Measurements from ENCODE around the gene RIT1. TPM values are rescaled to one million over a fixed set of nuclear protein-coding genes. Genes with fewer than 3 reads are reported as not detected.

RIT1 gene
- total RNA-seq, 1 experiment from 2014 or later: 27.2 TPM

- TF ChIP-seq ZNF281 (CRISPR knock-in tag; IDR thresholded peaks at IDR 0.05): no peak
- no peak for TF ChIP-seq MLX (CRISPR knock-in tag; IDR thresholded peaks at IDR 0.05)
- peak; percentile 72; the same call in 1 of the 2 replicates for TF ChIP-seq ARID4B (CRISPR knock-in tag; IDR thresholded peaks at IDR 0.05; ENCODE audit: borderline replicate concordance)
- TF ChIP-seq ELF4 (CRISPR knock-in tag; IDR thresholded peaks at IDR 0.05; ENCODE audit: low read depth): no peak
- no peak for TF ChIP-seq ZNF671 (CRISPR knock-in tag; IDR thresholded peaks at IDR 0.05)
- no peak for TF ChIP-seq PRRX2 (CRISPR knock-in tag; IDR thresholded peaks at IDR 0.05)
- TF ChIP-seq STAT6 (CRISPR knock-in tag; conservative IDR thresholded peaks at IDR 0.05; ENCODE audit: low read depth): no peak
- no peak for TF ChIP-seq USF1 (CRISPR knock-in tag; IDR thresholded peaks at IDR 0.05)
- TF ChIP-seq IRF2 (CRISPR knock-in tag; IDR thresholded peaks at IDR 0.05; ENCODE audit: borderline replicate concordance, low read depth): no peak
- TF ChIP-seq NR2C2 (CRISPR knock-in tag; IDR thresholded peaks at IDR 0.05): peak; percentile 86
- no peak for TF ChIP-seq ZNF219 (CRISPR knock-in tag; IDR thresholded peaks at IDR 0.05; ENCODE audit: borderline replicate concordance)
- no peak for TF ChIP-seq ATF1 (CRISPR knock-in tag; IDR thresholded peaks at IDR 0.05)
- 0 out of 2 replicates have a peak, but pooled peaks have one; percentile 39 for TF ChIP-seq HMGXB4 (CRISPR knock-in tag; IDR thresholded peaks at IDR 0.05)
- peak; percentile 72; the same call in 1 of the 2 replicates for TF ChIP-seq MYBL2 (CRISPR knock-in tag; IDR thresholded peaks at IDR 0.05)
- no peak for TF ChIP-seq SMAD4 (CRISPR knock-in tag; IDR thresholded peaks at IDR 0.05)
- peak; percentile 94 for TF ChIP-seq CREM (CRISPR knock-in tag; IDR thresholded peaks at IDR 0.05)
- no peak for TF ChIP-seq ATF3 (CRISPR knock-in tag; conservative IDR thresholded peaks at IDR 0.05)
- no peak for TF ChIP-seq ZBTB21 (CRISPR knock-in tag; IDR thresholded peaks at IDR 0.05; ENCODE audit: borderline replicate concordance)
- peak; percentile 50; the same call in 1 of the 2 replicates for TF ChIP-seq NFYB (CRISPR knock-in tag; conservative IDR thresholded peaks at IDR 0.05; ENCODE audit: low read depth)
- TF ChIP-seq USF2 (CRISPR knock-in tag; IDR thresholded peaks at IDR 0.05): peak; percentile 54
- TF ChIP-seq ZMAT4 (CRISPR knock-in tag; IDR thresholded peaks at IDR 0.05): no peak
Measured at GRCh38 chr1:155934097-155934935, 23.2 kb upstream of the RIT1 start, which contains the start of gene KHDC4 (continued).

Data from WTC11 (cell line).